GM18499 (cell line): ENCODE results near the gene CDY2A.
"Not testable (repeated sequence)": the region's sequence is repeated elsewhere in the genome, so short reads cannot be mapped to it uniquely, and the experiment has no call there.

Experiments used
- ATAC-seq: cut with Tn5 transposase; IDR thresholded peaks from one replicate; pipeline ENCODE4 v1.9.1; 2021; ENCODE audit warnings: moderate number of reproducible peaks; ENCODE audit not compliant: insufficient read depth, unreplicated experiment

Gene CDY2A, protein sequence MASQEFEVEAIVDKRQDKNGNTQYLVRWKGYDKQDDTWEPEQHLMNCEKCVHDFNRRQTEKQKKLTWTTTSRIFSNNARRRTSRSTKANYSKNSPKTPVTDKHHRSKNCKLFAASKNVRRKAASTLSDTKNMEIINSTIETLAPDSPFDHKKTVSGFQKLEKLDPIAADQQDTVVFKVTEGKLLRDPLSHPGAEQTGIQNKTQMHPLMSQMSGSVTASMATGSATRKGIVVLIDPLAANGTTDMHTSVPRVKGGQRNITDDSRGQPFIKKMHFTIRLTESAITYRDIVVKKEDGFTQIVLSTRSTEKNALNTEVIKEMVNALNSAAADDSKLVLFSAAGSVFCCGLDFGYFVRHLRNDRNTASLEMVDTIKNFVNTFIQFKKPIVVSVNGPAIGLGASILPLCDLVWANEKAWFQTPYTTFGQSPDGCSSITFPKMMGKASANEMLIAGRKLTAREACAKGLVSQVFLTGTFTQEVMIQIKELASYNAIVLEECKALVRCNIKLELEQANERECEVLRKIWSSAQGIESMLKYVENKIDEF

DNA sequence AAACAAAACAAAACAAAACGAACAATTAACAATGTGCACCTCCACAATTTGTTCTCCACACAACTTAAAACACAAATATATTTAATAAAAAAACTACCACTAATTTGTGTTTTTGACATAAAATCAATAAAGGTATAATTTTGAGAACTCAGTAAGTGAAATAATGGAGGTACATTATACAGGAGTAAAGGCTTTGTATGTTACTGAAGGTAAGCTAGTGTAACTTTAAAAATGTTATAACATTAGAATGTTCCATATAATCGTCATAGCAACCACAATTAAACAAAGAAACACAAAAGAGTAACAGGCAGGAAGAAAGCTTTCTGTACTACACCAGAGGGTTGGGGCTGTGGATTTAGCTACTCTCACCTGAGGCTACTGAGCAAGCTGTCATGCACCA is at the start of gene CDY2A:
Gene CDY2A (plus strand): TSS at position 301 of the 400 bp plus-strand sequence. CDS start 328 bp downstream, outside the sequence.
- ATAC-seq, result not testable (repeated sequence)

DNA sequence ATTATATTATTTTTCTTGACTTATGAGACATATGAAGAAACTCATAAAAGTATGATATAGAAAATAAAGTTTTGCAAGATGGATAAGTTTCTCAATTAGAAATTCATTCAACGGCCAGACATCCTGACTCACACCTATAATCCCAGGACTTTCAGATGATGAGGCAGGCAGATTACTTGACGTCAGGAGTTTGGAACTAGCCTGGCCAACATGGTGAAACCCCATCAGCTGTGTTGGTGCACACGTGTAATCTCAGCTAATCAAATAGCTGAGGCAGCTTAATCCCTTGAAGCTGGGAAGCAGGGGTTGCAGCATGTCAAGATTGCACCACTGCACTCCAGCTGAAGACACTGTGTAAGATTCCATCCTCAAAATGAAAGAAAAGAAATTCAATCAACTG is 28.0 kb upstream of the CDY2A start:
- ATAC-seq, result not testable (repeated sequence)

DNA sequence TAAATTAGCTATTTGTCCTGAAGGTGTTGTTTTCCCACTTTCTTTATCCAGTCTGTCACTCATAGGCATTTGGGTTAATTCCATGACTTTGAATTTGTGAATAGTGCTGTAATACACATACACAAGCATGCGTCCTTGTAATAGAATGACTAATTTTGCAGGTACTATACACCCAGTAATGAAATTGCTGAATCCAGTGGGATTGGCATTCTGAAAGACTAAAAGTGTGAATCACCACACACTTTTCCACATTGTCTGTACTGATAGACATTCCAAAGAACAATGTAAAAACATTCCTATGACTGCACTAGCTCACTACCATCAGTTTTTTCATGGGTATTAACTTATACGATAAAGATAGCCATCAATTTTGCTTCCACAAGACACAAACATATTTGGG is 27.3 kb upstream of the CDY2A start:
- not testable (repeated sequence) for ATAC-seq

DNA sequence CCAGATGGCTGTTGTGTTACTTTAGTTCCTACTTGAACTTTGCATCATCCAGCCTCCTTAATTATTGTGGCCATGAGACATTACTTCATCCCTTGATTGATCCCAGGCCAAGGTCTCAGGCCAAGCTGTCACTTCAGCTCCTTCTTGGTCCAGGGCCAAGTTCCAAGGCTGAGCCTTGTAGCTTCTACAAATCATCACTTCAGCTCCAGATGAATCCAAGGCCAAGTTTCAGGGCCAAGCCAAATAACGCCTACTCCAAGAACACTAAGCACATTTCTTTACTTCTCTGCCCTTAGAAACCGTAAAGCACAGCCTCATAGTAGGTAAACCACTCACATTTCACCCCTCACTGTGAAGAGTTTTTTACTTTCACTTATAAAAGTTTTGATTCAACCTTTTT is 1.7 kb upstream of the CDY2A start:
- ATAC-seq, result not testable (repeated sequence)

DNA sequence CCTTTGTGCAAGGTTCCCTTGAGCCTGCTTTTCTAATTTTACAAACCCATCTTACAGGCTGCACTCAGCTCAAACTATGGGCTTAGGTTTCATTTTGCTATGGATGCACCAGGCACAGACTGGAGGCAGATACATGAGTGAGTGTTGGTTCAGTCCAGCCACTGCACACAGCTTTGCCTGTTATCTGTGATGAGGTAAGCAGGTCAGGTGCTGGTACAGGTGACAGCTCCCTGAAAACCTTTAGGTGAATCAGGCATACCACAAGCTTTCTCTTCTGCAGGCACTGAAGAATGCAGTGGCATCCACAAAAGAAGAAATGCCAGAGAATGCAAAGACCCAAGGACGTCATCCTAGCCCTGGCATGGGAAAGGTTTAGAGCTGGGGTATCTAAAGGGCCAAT is 3.3 kb downstream of the CDY2A start:
- ATAC-seq, result not testable (repeated sequence)

DNA sequence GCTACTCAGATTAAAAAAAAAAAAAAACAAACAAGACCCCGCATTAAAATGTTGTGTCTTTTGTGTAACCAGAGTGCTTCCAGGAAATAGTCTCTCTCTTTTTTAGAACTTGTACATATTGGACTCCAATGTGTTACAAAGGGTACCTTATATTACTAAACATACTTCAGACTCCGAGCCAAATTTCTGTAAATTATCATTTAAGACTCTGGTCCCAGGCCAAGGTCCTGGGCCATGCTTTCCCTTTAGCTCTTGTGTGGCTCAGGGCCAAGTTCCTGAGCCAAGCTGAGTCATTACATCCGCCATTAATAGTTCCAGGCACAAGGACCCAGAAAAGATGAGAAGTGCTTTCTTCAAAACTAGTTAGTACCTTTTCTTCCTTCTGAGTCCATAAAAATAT is 4.6 kb downstream of the CDY2A start:
- not testable (repeated sequence) for ATAC-seq

DNA sequence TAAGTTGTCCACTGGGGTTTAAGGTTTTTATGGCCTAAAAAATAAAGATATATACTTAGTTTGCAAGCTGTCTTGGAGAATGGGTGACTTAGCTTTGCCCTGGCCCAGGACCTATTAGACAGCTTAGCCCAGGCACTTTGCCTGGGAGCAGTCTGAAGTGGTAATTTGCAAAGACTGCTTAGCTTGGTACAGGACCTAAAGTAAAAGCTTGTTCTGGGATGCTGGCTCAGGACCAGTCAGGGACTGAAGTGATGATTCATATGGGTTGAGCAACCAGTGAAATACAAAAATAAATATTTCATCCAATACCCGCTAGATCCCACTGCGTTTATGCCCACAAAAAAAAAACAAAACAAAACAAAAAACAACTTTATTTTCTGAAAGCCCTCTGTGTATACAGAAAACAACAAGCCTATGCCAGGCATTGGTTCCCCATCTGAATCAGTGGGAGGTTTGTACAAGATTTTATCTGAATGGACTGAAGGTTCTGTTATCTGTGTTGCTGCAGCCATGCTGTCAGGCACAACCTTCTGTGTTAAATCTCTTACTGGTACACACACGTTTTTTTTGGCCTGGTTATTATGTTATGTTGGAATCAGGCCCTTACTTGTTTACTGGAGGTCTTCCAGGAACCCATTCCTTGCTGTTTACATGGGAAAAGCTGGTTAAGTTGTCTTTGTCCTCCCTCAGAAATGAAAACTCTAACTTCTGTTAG is 8.7 kb downstream of the CDY2A start:
- not testable (repeated sequence) for ATAC-seq

DNA sequence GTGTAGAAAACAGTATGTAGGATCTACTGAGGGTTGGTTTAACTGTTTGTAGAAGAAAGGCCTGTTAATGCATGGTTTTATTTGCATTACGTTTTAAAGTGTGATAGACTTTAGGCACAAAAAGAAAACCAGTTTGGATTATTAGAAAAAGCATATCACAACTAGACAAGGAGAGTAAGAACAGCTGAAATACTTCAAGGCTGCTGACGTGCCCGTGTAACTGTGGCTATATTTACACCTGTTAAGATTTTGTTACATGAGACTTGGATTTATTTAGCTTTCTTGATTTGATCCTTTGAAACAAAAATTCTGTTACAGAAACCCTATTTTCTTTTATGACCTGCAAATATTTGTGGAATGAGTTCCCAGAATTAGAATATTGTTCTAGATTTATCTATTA is 9.3 kb downstream of the CDY2A start:
- ATAC-seq, result not testable (repeated sequence)

DNA sequence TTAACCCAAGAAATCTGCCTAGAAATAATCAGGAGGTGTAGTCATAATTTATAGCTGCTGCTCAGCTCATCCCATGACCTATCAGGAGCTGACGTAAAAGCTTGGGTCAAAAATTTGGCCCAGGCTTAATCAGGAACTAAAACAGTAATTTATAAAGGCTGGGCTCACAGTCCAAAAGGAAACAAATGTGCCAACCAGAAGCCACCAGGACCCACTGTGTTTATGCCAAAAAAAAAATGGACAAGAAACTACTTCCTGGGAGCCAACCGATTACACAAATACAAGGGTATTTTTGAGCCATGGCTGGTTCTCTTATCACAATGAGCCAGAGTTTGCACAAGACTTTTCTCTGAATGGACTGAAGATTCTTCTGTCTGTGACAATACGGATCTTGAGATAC is 19.4 kb downstream of the CDY2A start:
- not testable (repeated sequence) for ATAC-seq

DNA sequence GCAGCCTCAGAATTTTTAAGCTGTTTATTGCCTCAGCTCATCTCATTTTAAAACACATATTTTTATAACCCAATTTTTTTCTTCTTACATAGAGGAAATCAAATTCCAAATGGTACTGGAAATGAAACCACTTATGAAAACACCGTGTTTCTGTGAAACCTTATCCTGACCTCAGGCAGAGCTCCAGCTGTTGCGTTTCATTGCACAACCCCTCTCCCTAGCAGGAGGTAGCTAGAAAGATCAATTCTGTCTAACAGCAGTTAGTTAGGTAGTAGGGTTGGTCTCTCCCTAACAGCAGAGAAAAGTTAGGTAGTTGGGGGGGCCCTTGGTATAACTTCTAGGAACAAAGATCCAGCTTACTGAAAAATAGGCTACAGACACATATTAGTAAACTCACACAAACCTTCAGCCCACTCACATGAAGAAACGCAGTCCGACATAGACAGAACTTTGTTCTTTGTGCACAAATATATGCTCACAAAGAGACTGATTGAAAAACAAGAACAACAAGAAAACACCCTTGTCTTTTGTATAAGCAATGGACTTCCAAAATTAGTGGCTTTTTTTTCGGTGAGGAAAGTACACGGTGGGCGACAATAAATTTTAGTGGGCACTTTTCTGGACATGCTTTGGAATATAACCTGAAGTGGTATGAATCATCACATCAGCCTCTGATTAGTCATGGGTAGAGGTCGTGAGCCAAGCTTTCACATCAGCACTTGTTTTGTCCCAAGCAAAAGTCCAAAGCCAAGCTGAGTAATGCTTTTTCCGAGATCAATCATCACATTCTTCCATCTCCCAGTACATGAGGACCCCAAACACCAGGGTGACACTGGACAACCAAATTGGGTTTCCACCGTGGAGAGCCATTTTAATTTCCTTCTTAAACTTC is 22.8 kb downstream of the CDY2A start:
- not testable (repeated sequence) for ATAC-seq

DNA sequence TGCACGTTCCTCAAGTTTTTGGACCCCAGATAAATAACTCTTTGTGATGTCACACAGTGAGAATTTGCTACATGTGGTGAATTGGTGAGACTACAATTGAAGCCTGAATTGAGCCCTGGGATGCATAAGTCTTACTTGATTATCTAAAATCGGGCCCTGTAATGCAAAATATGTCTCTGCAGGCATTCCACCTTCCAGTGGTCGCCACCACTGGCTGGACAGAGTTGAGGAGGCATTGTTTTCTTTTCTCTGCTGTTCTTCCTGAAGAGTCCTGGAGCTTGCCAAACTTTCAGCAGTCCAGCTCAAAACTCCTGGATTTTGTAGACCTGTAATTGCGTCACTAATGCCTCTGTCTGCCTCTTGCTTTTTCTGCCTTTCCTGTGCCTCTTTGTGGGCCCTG is 23.5 kb downstream of the CDY2A start:
- not testable (repeated sequence) for ATAC-seq

DNA sequence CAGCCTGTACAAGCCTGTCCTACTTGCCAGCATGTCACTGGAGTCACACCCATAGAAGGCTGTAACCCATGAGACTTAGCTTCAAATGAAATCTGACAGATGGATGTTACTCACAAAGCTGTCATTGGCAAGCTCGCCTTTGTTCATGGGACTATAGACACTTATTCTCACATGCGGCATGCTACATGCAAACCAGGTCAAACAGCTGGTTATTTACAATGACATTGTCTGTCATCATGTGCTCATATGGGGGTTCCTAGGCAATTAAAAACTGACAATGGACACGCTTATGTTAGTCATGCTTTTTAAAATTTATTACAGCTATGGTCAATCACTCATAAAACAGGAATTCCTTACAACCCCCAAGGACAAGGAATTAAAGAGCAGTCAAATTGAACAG is 30.9 kb downstream of the CDY2A start:
- ATAC-seq, result not testable (repeated sequence)

DNA sequence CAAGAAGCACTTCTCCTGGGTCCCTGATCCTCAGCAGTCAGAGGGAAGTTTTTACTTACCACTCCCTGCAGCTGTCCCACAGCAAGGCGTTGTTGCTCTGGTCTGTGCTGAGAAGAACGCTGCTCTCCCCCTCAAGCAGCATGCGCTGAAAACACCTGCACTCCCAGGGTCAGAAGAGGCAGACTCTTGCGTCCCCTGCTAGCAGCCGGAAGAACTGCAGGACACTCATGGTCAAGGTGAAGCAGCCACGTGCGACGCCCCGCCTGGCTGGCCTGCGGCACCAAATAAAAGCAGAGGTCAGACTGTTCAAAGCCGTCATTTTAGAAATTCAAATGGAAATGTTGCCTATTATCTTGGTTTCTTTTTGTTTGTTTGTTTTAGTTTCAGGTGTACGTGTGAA is 47.9 kb downstream of the CDY2A start:
- ATAC-seq, result not testable (repeated sequence)
